HepG2 (cell line): Measurements from ENCODE around the gene BPIFB6. TPM values are rescaled to one million over a fixed set of nuclear protein-coding genes. Genes with fewer than 3 reads are reported as not detected.

Experiments used
- ATF7-NPFF ChIP-seq: sonication (generic); formaldehyde crosslinking; IDR thresholded peaks from 2 replicates; pipeline ENCODE4 v1.8.1; 2023; ENCODE audit warnings: mild to moderate bottlenecking, low read depth, missing genetic modification reagents, moderate library complexity
- CHD4 ChIP-seq: fragments of 200-600 bp; sonication (generic); IDR thresholded peaks from 2 replicates; pipeline ENCODE4 v1.7.0; 2017; ENCODE audit warnings: mild to moderate bottlenecking, low read length, borderline replicate concordance
- GABPB1 ChIP-seq: IDR thresholded peaks from 2 replicates; pipeline ENCODE4 v1.6.1; 2016; ENCODE audit warnings: mild to moderate bottlenecking, missing genetic modification reagents, moderate library complexity, missing compliant biosample characterization
- GLMP ChIP-seq: sonication (generic); formaldehyde crosslinking; IDR thresholded peaks from 2 replicates; pipeline ENCODE4 v1.9.0; 2021; ENCODE audit warnings: missing genetic modification reagents, mild to moderate bottlenecking, borderline replicate concordance
- KDM2A ChIP-seq: sonication (generic); formaldehyde crosslinking; IDR thresholded peaks from 2 replicates; pipeline ENCODE4 v1.4.0; 2020; ENCODE audit warnings: low read depth, missing genetic modification reagents, borderline replicate concordance
- PTBP1 ChIP-seq: fragments of 200-400 bp; formaldehyde crosslinking; IDR thresholded peaks from 2 replicates; pipeline ENCODE4 v1.6.1; 2018; ENCODE audit warnings: low read length, low read depth; ENCODE audit not compliant: poor library complexity, severe bottlenecking
- TAF1 ChIP-seq: sonication (generic); formaldehyde crosslinking; IDR thresholded peaks from 2 replicates; pipeline ENCODE4 v1.4.0; 2020; ENCODE audit warnings: missing genetic modification reagents
- TARDBP ChIP-seq: sonication (generic); formaldehyde crosslinking; IDR thresholded peaks from 2 replicates; pipeline ENCODE4 v1.8.0; 2022; ENCODE audit warnings: mild to moderate bottlenecking, missing genetic modification reagents
- USF2 ChIP-seq, 2 experiments: sonication (generic) in 1 of 2; formaldehyde crosslinking in 1 of 2; IDR thresholded peaks; 2 replicates each; pipeline versions ENCODE4 v1.5.1 to v1.6.1; 2011 to 2020; ENCODE audit warnings: borderline replicate concordance in 1 of 2, low read depth in 1 of 2, low read length in 1 of 2, mild to moderate bottlenecking in 1 of 2, missing genetic modification reagents in 1 of 2, moderate library complexity in 1 of 2
- ZBTB21 ChIP-seq: sonication (generic); formaldehyde crosslinking; IDR thresholded peaks from 2 replicates; pipeline ENCODE4 v1.4.0; 2020; ENCODE audit warnings: missing genetic modification reagents
- ZNF530 ChIP-seq: sonication (generic); formaldehyde crosslinking; IDR thresholded peaks from 2 replicates; pipeline ENCODE4 v1.5.0; 2020; ENCODE audit warnings: low read depth, mild to moderate bottlenecking, missing genetic modification reagents
- ZNF597 ChIP-seq: sonication (generic); formaldehyde crosslinking; IDR thresholded peaks from 2 replicates; pipeline ENCODE4 v1.5.0; 2020; ENCODE audit warnings: missing genetic modification reagents
- ZNF766 ChIP-seq: sonication (generic); formaldehyde crosslinking; IDR thresholded peaks from 2 replicates; pipeline ENCODE4 v1.5.0; 2020; ENCODE audit warnings: missing genetic modification reagents, borderline replicate concordance
- polyA plus RNA-seq, 8 experiments: library from polyadenylated mRNA; depleted of rRNA in 3 of 8; stranded (reverse) in 7 of 8; unstranded in 1 of 8; fragments of >200 nt; fragmentation: Illumina TruSeq in 4 of 8; extraction: Trizol in 4 of 8; gene quantifications; 2 replicates each; pipeline versions ENCODE4 v1.2.1 to v1.2.3, GENCODE V29; 2011 to 2016; ENCODE audit warnings: low read depth in 4 of 8, missing spikeins in 1 of 8, mixed read lengths in 1 of 8; ENCODE audit not compliant: insufficient read depth in 1 of 8
- total RNA-seq, 5 experiments: library from RNA; depleted of rRNA; stranded (reverse); fragments of >200 nt; fragmentation: Illumina TruSeq; extraction: Trizol; gene quantifications; 2 replicates each; pipeline ENCODE4 v1.2.3, GENCODE V29; 2016; ENCODE audit warnings: low read depth in 1 of 5
- TF ChIP-seq, protein P1 (sequence below): sonication (generic); formaldehyde crosslinking; IDR thresholded peaks from 2 replicates; pipeline ENCODE4 v1.9.0; 2021; ENCODE audit warnings: mild to moderate bottlenecking, missing genetic modification reagents
- TF ChIP-seq, protein P2 (sequence below): IDR thresholded peaks from 2 replicates; pipeline ENCODE4 v1.6.1; 2016; ENCODE audit warnings: low read depth, control low read depth

The BPIFB6 gene
- total and polyA plus RNA-seq, 2 of the 13 experiments (the other 11 are each of a cell fraction or from before 2014, with no cell fraction given): 0.13 to 1.7 TPM

DNA sequence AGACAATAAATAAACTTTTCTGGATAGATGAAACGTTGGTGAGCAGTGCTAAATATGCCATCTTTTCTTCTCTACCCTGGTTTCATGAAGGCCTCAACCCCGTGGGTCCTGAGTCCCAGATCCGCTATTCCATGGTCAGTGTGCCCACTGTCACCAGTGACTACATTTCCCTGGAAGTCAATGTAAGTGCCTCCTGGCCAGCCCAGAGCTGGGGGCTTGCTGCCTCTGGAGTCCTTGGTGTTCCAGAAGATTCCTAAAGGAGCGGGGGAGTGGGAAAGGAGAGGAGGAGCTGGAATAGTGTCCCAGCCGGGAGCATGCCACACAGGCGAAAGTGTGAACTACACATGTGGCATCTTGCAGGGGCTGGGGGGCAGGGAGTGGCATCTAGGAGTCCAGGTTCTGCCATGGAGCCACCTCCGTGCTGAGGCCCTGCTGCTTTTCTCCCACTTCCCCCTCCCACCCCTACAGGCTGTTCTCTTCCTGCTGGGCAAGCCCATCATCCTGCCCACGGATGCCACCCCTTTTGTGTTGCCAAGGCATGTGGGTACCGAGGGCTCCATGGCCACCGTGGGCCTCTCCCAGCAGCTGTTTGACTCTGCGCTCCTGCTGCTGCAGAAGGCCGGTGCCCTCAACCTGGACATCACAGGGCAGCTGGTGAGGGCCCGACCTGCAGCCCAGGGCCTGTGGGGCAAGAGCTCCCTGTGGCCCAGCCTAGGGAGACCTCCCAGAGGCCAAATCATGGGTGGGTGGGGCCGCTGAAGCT, 13.1 kb upstream of the BPIFB6 start (continued):
- TF ChIP-seq, protein P1, sequence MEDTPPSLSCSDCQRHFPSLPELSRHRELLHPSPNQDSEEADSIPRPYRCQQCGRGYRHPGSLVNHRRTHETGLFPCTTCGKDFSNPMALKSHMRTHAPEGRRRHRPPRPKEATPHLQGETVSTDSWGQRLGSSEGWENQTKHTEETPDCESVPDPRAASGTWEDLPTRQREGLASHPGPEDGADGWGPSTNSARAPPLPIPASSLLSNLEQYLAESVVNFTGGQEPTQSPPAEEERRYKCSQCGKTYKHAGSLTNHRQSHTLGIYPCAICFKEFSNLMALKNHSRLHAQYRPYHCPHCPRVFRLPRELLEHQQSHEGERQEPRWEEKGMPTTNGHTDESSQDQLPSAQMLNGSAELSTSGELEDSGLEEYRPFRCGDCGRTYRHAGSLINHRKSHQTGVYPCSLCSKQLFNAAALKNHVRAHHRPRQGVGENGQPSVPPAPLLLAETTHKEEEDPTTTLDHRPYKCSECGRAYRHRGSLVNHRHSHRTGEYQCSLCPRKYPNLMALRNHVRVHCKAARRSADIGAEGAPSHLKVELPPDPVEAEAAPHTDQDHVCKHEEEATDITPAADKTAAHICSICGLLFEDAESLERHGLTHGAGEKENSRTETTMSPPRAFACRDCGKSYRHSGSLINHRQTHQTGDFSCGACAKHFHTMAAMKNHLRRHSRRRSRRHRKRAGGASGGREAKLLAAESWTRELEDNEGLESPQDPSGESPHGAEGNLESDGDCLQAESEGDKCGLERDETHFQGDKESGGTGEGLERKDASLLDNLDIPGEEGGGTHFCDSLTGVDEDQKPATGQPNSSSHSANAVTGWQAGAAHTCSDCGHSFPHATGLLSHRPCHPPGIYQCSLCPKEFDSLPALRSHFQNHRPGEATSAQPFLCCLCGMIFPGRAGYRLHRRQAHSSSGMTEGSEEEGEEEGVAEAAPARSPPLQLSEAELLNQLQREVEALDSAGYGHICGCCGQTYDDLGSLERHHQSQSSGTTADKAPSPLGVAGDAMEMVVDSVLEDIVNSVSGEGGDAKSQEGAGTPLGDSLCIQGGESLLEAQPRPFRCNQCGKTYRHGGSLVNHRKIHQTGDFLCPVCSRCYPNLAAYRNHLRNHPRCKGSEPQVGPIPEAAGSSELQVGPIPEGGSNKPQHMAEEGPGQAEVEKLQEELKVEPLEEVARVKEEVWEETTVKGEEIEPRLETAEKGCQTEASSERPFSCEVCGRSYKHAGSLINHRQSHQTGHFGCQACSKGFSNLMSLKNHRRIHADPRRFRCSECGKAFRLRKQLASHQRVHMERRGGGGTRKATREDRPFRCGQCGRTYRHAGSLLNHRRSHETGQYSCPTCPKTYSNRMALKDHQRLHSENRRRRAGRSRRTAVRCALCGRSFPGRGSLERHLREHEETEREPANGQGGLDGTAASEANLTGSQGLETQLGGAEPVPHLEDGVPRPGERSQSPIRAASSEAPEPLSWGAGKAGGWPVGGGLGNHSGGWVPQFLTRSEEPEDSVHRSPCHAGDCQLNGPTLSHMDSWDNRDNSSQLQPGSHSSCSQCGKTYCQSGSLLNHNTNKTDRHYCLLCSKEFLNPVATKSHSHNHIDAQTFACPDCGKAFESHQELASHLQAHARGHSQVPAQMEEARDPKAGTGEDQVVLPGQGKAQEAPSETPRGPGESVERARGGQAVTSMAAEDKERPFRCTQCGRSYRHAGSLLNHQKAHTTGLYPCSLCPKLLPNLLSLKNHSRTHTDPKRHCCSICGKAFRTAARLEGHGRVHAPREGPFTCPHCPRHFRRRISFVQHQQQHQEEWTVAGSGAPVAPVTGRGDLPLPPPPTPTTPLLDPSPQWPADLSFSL: 0 out of 2 replicates have a peak, but pooled peaks have one; percentile 23
- no peak for TF ChIP-seq ZNF597 (CRISPR knock-in tag)
- TF ChIP-seq ZNF766: no peak
- no peak for TF ChIP-seq ZBTB21 (CRISPR knock-in tag)
- TF ChIP-seq KDM2A (CRISPR knock-in tag): no peak
- 0 out of 2 replicates have a peak, but pooled peaks have one; percentile 16 for TF ChIP-seq TAF1 (CRISPR knock-in tag)
- TF ChIP-seq PTBP1: no peak
- no peak for TF ChIP-seq GLMP (CRISPR knock-in tag)
- TF ChIP-seq, protein P2, sequence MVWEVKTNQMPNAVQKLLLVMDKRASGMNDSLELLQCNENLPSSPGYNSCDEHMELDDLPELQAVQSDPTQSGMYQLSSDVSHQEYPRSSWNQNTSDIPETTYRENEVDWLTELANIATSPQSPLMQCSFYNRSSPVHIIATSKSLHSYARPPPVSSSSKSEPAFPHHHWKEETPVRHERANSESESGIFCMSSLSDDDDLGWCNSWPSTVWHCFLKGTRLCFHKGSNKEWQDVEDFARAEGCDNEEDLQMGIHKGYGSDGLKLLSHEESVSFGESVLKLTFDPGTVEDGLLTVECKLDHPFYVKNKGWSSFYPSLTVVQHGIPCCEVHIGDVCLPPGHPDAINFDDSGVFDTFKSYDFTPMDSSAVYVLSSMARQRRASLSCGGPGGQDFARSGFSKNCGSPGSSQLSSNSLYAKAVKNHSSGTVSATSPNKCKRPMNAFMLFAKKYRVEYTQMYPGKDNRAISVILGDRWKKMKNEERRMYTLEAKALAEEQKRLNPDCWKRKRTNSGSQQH (CRISPR knock-in tag): no peak
- TF ChIP-seq GABPB1: 0 out of 2 replicates have a peak, but pooled peaks have one; percentile 4
- TF ChIP-seq TARDBP (CRISPR knock-in tag): 0 out of 2 replicates have a peak, but pooled peaks have one; percentile 36
- TF ChIP-seq ATF7-NPFF (CRISPR knock-in tag): no peak
- TF ChIP-seq CHD4: no peak
- TF ChIP-seq USF2 (IDR thresholded peaks at IDR 0.05; ENCODE audit: low read depth, low read length): no peak
- no peak for TF ChIP-seq USF2 (CRISPR knock-in tag; IDR thresholded peaks at IDR 0.05; ENCODE audit: borderline replicate concordance)
- TF ChIP-seq ZNF530 (CRISPR knock-in tag): no peak
